GM19467 (cell line): ENCODE measurements around the gene ADAM12.

Source experiments
- ATAC-seq: cut with Tn5 transposase; IDR thresholded peaks from one replicate; pipeline ENCODE4 v1.9.1; 2021; ENCODE audit warnings: mild to moderate bottlenecking, moderate library complexity; ENCODE audit not compliant: unreplicated experiment

ADAM12 gene

GRCh38 chr10:126239844-126240243 lies 148.4 kb downstream of the ADAM12 start:
- ATAC-seq, result no peak

- no peak for ATAC-seq
These were observed 152.1 kb downstream of the ADAM12 start for GRCh38 chr10:126235979-126236851.

- no peak for ATAC-seq
These were observed 152.9 kb downstream of the ADAM12 start for GRCh38 chr10:126235091-126235978.

DNA sequence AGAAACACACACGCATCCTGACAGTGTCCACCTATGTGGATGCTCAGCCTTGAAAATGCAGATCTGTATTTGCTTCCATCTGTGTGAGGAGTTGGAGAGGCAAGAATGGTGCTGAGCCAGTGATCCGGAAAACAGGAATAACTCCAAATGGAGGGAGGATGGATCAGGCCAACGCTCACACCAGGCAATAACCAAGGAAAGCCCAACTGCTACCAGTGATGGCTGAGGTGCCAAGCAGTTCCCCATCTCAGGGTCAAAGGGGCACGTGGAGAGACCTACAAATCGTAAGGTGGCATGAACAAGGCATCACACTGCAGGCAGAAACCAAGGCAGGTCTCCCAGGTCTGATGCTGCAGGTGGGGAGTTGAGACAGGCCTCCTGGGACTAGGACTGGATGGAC lies 153.6 kb downstream of the ADAM12 start:
- ATAC-seq, result no peak

GRCh38 chr10:126233182-126234148 lies 154.8 kb downstream of the ADAM12 start:
- no peak for ATAC-seq

- no peak for ATAC-seq
These were observed 157.7 kb downstream of the ADAM12 start for GRCh38 chr10:126230587-126230986.

- ATAC-seq, result no peak
These were observed 158.6 kb downstream of the ADAM12 start for GRCh38 chr10:126229686-126230085.

DNA sequence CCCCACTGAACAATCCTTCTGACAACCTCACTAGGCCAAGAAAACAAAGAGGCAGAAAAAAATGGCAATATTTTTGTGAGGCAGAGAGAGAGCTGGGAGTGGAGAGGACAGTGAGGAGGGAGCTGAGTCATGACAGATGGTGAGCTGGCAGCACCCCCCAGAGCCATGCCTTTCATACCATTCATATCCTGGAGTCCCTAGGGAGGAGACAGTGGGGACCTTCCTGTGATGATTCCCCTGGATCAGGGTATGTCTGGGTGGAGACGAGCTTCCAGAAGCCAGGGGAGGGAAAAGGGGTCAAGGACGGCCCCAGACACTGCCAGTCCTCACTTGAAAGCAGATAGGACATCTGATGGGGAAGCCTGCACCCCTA lies 160.5 kb downstream of the ADAM12 start:
- ATAC-seq, result no peak

DNA sequence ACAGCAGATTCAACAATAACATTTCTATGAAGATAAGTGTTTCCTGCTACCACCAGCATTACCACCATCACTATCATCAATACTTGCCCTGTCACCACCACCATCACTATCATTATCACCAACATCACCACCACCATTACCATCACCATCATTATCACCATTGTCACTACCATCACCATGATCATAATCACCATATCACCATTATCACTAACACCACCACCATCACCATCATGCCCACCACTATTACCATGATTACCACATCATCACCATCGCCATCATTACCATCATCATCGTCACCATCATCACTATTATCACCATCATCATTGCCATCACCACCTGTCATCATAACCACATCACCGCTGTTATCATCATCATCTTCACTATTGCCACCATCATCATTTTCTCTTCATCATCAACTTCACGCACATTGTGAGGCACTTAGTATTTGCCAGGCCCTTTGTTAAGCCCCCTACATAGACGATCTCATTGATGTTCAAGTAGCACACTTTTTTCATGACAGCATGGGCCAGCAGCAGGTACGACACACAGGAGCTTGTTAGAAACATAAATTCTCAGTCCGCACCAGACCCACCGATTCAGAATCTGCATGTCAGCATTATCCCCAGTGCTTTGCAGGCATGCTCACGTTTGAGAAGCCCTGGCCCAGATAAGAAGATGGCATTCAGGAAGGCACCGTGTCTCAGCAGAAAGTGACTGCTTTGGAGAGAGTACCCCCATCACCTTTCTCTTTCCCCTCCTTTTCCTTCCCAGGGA lies 161.1 kb downstream of the ADAM12 start:
- ATAC-seq, result no peak

DNA sequence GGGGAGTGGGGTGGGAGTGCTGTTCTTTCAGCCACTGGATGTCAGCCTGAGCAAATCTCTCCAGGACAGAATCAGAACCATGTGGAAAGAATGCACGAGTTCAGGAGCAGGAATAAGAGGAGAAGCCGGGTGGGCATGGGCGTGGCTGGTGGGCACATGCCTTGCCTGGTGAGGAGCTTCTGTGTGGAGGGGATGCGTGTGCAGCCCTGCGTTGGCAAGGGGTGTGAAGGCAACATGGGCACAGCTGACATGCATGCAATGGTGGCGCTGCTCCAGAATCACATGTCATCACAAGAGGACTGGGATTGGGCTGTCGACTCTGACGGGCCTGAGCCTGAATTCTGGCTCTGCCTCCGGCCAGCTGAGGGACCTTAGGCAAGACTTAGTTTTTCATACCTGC lies 162.1 kb downstream of the ADAM12 start:
- ATAC-seq, result no peak

DNA sequence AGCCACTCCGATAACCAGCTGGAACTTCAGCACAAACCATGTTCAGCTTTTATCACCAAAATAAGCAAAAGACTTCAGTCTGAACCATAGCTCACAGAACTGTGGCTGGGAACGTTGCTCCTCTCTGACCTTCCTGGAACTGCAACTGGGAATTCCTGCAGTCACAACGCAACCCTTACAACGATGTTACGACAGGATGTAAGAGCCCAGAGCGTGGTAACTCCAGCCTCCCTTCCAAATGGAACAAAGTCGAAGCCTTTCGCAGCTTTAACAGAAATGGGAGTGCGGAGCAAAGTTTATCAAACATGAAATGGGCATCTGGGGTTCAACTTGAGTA lies 162.6 kb downstream of the ADAM12 start:
- ATAC-seq, result no peak

GRCh38 chr10:126224967-126225671 lies 163.2 kb downstream of the ADAM12 start:
- no peak for ATAC-seq

- ATAC-seq, result no peak
These were observed 164.7 kb downstream of the ADAM12 start for GRCh38 chr10:126223512-126224067.

DNA sequence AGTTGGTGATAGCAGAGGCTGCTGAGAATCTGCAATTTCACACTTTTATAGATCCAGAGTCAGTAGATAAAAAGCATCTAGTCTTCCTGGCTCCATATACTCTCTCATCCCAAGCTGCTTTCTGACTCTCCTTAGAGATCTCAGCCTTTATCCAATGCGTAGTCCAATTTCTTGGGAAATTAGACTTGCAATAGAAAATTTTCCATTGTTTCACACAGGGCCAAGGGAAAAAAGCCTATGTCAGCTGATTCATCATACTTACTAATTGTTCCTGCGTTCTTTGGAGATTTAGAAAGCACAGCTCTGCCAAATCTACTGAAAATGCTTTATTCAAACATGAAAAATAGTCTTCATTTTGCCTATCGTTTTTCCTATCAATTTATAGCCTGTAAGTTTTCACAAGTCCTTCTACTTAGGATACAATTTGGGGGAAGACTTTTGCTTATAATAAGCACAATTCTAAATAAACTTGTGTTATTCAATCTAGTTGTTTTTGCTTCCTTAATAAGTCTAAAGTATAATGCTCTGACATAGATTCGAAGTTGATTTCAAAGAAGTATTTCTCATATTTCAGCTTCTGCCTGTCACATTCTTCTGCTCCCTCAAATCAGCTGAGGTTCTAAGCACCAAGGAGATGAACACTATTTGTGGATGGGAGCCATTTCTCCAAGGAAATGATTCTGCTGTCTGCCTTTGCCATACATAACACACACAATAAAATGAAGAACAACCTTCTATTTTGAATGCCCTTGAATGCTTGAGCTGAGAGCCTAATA lies 165.4 kb downstream of the ADAM12 start:
- no peak for ATAC-seq

DNA sequence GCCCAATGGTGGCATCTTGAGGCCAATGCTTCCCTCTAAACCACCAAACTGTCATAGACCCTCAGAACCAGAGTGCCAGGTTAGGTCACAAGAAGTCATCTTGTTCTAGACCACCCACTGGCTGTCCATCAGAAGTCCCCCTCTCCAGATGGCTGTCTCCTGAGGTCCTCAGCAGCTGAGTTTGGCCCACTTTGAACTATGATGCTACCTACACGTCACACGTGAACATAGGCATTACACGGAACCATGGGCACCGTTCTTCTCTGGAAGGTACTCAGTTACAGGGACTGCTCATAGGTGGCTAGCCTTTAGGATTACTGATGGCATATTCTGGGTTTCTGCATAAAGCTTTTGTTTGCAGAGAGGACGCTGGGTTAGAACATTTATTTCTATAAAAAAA lies 166.4 kb downstream of the ADAM12 start:
- no peak for ATAC-seq

GRCh38 chr10:126218778-126219649 lies 169.3 kb downstream of the ADAM12 start:
- ATAC-seq, result no peak

GRCh38 chr10:126218174-126218573 lies 170.1 kb downstream of the ADAM12 start:
- ATAC-seq, result no peak

DNA sequence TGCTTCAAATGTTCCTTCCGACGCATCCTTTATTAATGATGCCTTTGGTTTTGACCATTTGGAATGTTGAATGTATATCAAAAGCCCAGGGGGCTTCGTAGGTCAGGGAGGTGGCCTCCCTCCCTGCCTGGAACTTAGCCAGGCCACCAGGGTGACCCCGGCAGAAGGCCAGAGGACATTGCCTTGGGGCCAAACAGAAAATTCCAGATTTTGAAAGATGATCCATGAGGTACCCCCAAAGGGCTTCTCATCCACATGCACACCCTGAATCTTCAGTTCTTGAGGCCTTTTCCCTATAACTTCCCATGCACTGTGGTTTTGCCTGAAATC lies 171.7 kb downstream of the ADAM12 start:
- no peak for ATAC-seq
